Measurements from ENCODE around the gene AP1B1. TPM values are rescaled to one million over a fixed set of nuclear protein-coding genes. Genes with fewer than 3 reads are reported as not detected.

AP1B1 gene
- total RNA-seq, 2 donors from 2014 or later = 33.8 to 83.7 TPM

GRCh38 chr22:29302681-29303465, 85.5 kb downstream of the AP1B1 start:
- Mint-ChIP-seq H3K4me1 (peaks cover 7% of the 10 kb centered on the region), H3K36me3 (ENCODE audit: low read depth) (peaks cover 38% of the 10 kb centered on the region), H3K27ac (no peak overlapping the region), H3K4me3 (no peak overlapping the region), H3K9me3 (no peaks in the 10 kb centered on the region), H3K27me3 (no peaks in the 10 kb centered on the region)
- no peak for ATAC-seq (replicated peaks)

- Mint-ChIP-seq H3K4me1 (peaks cover 7% of the 10 kb centered on the region), H3K27ac (no peak overlapping the region), H3K36me3 (ENCODE audit: low read depth) (peaks cover 43% of the 10 kb centered on the region), H3K27me3 (no peaks in the 10 kb centered on the region), H3K9me3 (no peaks in the 10 kb centered on the region), H3K4me3 (no peak overlapping the region)
- no peak for ATAC-seq (replicated peaks)
Observed at GRCh38 chr22:29302402-29302680, 86.0 kb downstream of the AP1B1 start.

- H3K27me3 Mint-ChIP-seq = no peaks in the 10 kb centered on the region
- peak overlapping the region; percentile 49 for H3K27ac Mint-ChIP-seq
- no peak overlapping the region for H3K4me3 Mint-ChIP-seq
- no peak for ATAC-seq (replicated peaks)
- H3K9me3 Mint-ChIP-seq = no peaks in the 10 kb centered on the region
- H3K4me1 Mint-ChIP-seq = peaks cover 7% of the 10 kb centered on the region
- peaks cover 48% of the 10 kb centered on the region for H3K36me3 Mint-ChIP-seq (ENCODE audit: low read depth)
Observed at GRCh38 chr22:29301716-29302401, 86.5 kb downstream of the AP1B1 start.

GRCh38 chr22:29300807-29301601, 87.4 kb downstream of the AP1B1 start:
- no peaks in the 10 kb centered on the region for H3K27me3 Mint-ChIP-seq
- H3K4me1 Mint-ChIP-seq = peaks cover 7% of the 10 kb centered on the region
- ATAC-seq (replicated peaks) = peak; percentile 15
- no peak overlapping the region for H3K4me3 Mint-ChIP-seq
- H3K36me3 Mint-ChIP-seq (ENCODE audit: low read depth) = peaks cover 57% of the 10 kb centered on the region
- no peaks in the 10 kb centered on the region for H3K9me3 Mint-ChIP-seq
- H3K27ac Mint-ChIP-seq = peak overlapping the region; percentile 49

- Mint-ChIP-seq H3K36me3 (ENCODE audit: low read depth) (peaks cover 62% of the 10 kb centered on the region), H3K27me3 (no peaks in the 10 kb centered on the region), H3K4me1 (peaks cover 7% of the 10 kb centered on the region), H3K4me3 (no peak overlapping the region), H3K27ac (peak overlapping the region; percentile 49), H3K9me3 (no peaks in the 10 kb centered on the region)
- ATAC-seq (replicated peaks) = no peak
Observed at GRCh38 chr22:29300467-29300806, 87.9 kb downstream of the AP1B1 start.

GRCh38 chr22:29299136-29299900, 89.1 kb downstream of the AP1B1 start:
- no peaks in the 10 kb centered on the region for H3K9me3 Mint-ChIP-seq
- peak overlapping the region; percentile 29 for H3K27ac Mint-ChIP-seq
- peaks cover 7% of the 10 kb centered on the region for H3K4me1 Mint-ChIP-seq
- ATAC-seq (replicated peaks) = no peak
- H3K27me3 Mint-ChIP-seq = no peaks in the 10 kb centered on the region
- peaks cover 74% of the 10 kb centered on the region for H3K36me3 Mint-ChIP-seq (ENCODE audit: low read depth)
- no peak overlapping the region for H3K4me3 Mint-ChIP-seq

- Mint-ChIP-seq H3K27ac (peak overlapping the region; percentile 29), H3K36me3 (ENCODE audit: low read depth) (peaks cover 80% of the 10 kb centered on the region)
- ATAC-seq (replicated peaks) = no peak
Observed at GRCh38 chr22:29298641-29299040, 89.7 kb downstream of the AP1B1 start.

GRCh38 chr22:29292379-29292778, 96.0 kb downstream of the AP1B1 start:
- H3K9me3 Mint-ChIP-seq = no peaks in the 10 kb centered on the region
- no peaks in the 10 kb centered on the region for H3K27me3 Mint-ChIP-seq
- H3K27ac Mint-ChIP-seq = no peak overlapping the region
- H3K36me3 Mint-ChIP-seq (ENCODE audit: low read depth) = peaks cover 100% of the 10 kb centered on the region
- H3K4me3 Mint-ChIP-seq = no peak overlapping the region
- no peak for ATAC-seq (replicated peaks)
- H3K4me1 Mint-ChIP-seq = peaks cover 4% of the 10 kb centered on the region

More at GRCh38 chr22:29298641-29299040, 89.7 kb downstream of the AP1B1 start:
- H3K9me3 Mint-ChIP-seq = no peaks in the 10 kb centered on the region
- H3K4me1 Mint-ChIP-seq = peaks cover 7% of the 10 kb centered on the region
- H3K27me3 Mint-ChIP-seq = no peaks in the 10 kb centered on the region
- no peak overlapping the region for H3K4me3 Mint-ChIP-seq

- Mint-ChIP-seq H3K4me3 (no peak overlapping the region), H3K27ac (peak overlapping the region; percentile 58), H3K27me3 (no peaks in the 10 kb centered on the region), H3K36me3 (ENCODE audit: low read depth) (peaks cover 100% of the 10 kb centered on the region), H3K9me3 (no peaks in the 10 kb centered on the region), H3K4me1 (peaks cover 4% of the 10 kb centered on the region)
- no peak for ATAC-seq (replicated peaks)
Observed at GRCh38 chr22:29291215-29291614, 97.2 kb downstream of the AP1B1 start.

GRCh38 chr22:29290061-29290460, 98.3 kb downstream of the AP1B1 start:
- Mint-ChIP-seq H3K36me3 (ENCODE audit: low read depth) (peaks cover 100% of the 10 kb centered on the region), H3K4me3 (no peak overlapping the region), H3K9me3 (no peaks in the 10 kb centered on the region), H3K27me3 (no peaks in the 10 kb centered on the region), H3K4me1 (peaks cover 4% of the 10 kb centered on the region), H3K27ac (no peak overlapping the region)
- ATAC-seq (replicated peaks) = no peak

GRCh38 chr22:29288837-29289236, 99.5 kb downstream of the AP1B1 start:
- H3K36me3 Mint-ChIP-seq (ENCODE audit: low read depth) = peaks cover 100% of the 10 kb centered on the region
- no peaks in the 10 kb centered on the region for H3K9me3 Mint-ChIP-seq
- H3K27me3 Mint-ChIP-seq = no peaks in the 10 kb centered on the region
- peaks cover 4% of the 10 kb centered on the region for H3K4me1 Mint-ChIP-seq
- H3K4me3 Mint-ChIP-seq = no peak overlapping the region
- no peak for ATAC-seq (replicated peaks)
- H3K27ac Mint-ChIP-seq = peak overlapping the region; percentile 49

GRCh38 chr22:29284196-29284595, 104.2 kb downstream of the AP1B1 start:
- Mint-ChIP-seq H3K9me3 (no peaks in the 10 kb centered on the region), H3K27me3 (no peaks in the 10 kb centered on the region), H3K4me1 (peaks cover 5% of the 10 kb centered on the region), H3K27ac (no peak overlapping the region), H3K36me3 (ENCODE audit: low read depth) (peaks cover 100% of the 10 kb centered on the region), H3K4me3 (no peak overlapping the region)
- no peak for ATAC-seq (replicated peaks)

GRCh38 chr22:29277927-29278326, 110.4 kb downstream of the AP1B1 start:
- ATAC-seq (replicated peaks) = no peak
- H3K27ac Mint-ChIP-seq = peak overlapping the region; percentile 48
- no peaks in the 10 kb centered on the region for H3K9me3 Mint-ChIP-seq
- H3K4me3 Mint-ChIP-seq = no peak overlapping the region
- peaks cover 43% of the 10 kb centered on the region for H3K4me1 Mint-ChIP-seq
- no peaks in the 10 kb centered on the region for H3K27me3 Mint-ChIP-seq
- peaks cover 100% of the 10 kb centered on the region for H3K36me3 Mint-ChIP-seq (ENCODE audit: low read depth)

Data from activated T-helper 17 cell treated with anti-CD3 and anti-CD28 coated beads, Interleukin-2, amount 50 U/mL, for 72 hours (primary cell).